NCI-H1092 (cell line): Measurements from ENCODE around the gene SCGB1C2.
A peak's percentile ranks its signal among the peaks of the same experiment; 100 is the strongest.
"Not testable (repeated sequence)": the region's sequence is repeated elsewhere in the genome, so short reads cannot be mapped to it uniquely, and the experiment has no call there.

Experiments
- DNase-seq: peaks from one replicate; lab custom pipeline; 2025; lab: John Stamatoyannopoulos, UW

The SCGB1C2 gene

DNA sequence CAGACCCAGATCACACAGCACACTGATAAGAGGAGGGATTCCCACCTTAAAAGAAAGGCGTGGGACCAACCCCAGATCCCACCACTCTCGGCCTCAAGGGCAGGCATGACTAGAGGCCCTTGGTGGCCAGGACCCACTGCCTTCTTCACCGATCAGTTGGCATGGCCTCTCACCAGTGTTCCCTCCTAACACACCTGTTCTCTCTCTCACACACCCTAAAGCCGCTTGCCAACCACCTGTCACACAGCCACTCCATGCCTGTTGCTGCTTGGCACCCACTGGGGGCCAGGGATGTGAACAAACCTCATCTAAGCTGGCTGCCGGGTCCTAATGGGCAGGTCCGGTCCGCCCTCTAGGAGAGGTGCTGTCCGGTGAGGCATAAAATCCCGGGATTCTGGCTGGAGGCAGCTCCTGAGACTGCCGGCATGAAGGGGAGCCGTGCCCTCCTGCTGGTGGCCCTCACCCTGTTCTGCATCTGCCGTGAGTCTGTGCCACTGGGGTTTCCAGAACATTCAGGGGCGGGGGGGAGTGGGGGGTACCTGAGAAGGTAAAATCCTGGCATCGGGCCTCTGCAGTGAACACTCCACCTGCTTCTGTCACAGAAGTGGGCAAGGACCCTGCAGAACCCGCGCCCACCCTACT lies at the start of gene SCGB1C2:
TSS of gene SCGB1C2 (plus strand) at position 404 of the 642 bp plus-strand sequence. CDS start at position 426, 22 bp downstream.
- DNase-seq: not testable (repeated sequence)

GRCh38 chr17:113111-113510 lies 24.3 kb upstream of the SCGB1C2 start:
- DNase-seq: not testable (repeated sequence)

GRCh38 chr17:118339-118917 lies 18.9 kb upstream of the SCGB1C2 start:
- not testable (repeated sequence) for DNase-seq

GRCh38 chr17:133932-134331 lies 3.4 kb upstream of the SCGB1C2 start:
- DNase-seq: not testable (repeated sequence)

- DNase-seq: not testable (repeated sequence)
Observed at GRCh38 chr17:134332-134785, 3.0 kb upstream of the SCGB1C2 start.

GRCh38 chr17:135022-135421 lies 2.3 kb upstream of the SCGB1C2 start:
- not testable (repeated sequence) for DNase-seq

DNA sequence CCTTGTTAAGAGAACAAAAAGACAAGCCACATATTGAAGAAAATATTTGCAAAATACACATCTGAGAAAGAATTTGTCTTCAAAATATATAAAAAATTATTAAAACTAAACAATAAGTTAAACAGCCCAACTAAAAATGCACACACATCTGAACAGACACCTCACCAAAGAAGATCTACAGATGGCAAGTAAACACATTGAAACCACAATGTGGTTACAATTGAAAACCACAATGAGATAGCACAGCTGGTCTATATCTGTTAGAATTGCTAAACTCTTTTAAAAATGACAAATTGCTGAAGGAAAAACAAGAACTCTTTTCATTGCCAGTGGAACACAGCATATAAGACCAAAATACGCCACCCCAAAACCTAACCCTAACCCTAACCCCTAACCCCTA lies 1.5 kb upstream of the SCGB1C2 start:
- DNase-seq: not testable (repeated sequence)

GRCh38 chr17:136531-136930 lies 838 bp upstream of the SCGB1C2 start:
- DNase-seq: not testable (repeated sequence)

- not testable (repeated sequence) for DNase-seq
Observed at GRCh38 chr17:139401-140205, 2.2 kb downstream of the SCGB1C2 start.

DNA sequence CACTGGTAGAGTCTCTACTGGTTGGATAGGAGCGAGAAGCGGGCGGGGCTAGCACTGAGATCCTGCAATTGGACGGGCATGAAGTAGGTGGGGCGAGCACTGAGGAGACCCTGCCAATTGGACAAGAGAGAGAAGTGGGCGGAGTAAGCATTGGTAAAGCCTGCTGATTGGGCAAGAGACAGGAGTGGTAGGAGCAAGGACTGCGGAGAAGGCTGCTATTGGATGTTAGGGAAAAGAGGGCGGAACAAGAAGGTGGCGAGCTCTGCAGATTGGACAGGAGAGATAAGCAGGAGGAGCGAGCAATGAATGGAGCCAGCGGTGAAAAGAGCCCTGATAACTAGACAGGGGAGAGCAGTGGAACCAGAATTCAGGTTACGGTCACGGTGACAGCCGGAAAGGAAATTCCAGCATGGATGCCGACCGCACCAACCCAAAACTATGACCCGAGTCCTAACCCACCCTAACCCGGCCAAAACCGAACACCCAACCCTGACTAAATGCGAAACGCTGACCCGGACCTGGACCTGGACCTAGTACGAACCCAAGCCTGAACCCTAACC lies 4.8 kb downstream of the SCGB1C2 start:
- no peak for DNase-seq

- no peak for DNase-seq
Observed at GRCh38 chr17:142876-143784, 5.8 kb downstream of the SCGB1C2 start.

- peak; percentile 6 for DNase-seq
Observed at GRCh38 chr17:143785-144281, 6.5 kb downstream of the SCGB1C2 start.

DNA sequence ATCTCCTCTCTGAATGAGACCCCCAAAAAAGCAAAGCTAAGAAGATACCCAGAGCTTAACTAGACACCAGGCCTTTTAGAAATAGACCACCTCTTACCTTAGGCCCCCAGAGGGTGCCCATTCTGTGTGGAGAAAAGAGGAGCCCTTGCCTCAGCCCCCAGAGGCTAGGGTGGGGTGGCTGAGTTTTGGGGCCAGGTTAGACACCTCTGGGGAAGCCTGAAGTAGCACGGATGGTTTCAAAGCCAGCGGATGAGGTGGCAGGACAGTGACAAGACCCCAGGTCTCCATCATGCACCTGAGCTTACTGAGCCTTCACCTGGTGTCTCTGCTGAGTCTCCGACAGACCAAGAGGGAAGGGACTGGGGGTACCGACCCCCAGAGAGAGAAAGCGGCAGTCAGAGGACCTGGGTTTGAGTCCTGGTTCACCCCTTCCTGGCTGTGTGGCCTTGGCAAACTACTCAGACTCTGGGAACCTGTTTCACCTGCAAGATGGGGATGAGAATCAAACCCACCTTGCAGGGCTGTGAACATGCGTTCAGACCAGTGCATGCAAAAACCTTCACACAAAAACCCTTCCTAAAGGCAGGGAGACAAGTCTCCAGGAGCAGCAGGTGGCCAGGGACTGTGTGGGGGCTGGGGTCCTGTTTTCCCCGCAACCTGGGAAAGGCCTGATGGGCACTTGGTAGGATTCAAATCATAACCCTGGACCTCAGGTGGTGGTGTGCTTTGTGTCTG lies 7.7 kb downstream of the SCGB1C2 start:
- DNase-seq: no peak

DNA sequence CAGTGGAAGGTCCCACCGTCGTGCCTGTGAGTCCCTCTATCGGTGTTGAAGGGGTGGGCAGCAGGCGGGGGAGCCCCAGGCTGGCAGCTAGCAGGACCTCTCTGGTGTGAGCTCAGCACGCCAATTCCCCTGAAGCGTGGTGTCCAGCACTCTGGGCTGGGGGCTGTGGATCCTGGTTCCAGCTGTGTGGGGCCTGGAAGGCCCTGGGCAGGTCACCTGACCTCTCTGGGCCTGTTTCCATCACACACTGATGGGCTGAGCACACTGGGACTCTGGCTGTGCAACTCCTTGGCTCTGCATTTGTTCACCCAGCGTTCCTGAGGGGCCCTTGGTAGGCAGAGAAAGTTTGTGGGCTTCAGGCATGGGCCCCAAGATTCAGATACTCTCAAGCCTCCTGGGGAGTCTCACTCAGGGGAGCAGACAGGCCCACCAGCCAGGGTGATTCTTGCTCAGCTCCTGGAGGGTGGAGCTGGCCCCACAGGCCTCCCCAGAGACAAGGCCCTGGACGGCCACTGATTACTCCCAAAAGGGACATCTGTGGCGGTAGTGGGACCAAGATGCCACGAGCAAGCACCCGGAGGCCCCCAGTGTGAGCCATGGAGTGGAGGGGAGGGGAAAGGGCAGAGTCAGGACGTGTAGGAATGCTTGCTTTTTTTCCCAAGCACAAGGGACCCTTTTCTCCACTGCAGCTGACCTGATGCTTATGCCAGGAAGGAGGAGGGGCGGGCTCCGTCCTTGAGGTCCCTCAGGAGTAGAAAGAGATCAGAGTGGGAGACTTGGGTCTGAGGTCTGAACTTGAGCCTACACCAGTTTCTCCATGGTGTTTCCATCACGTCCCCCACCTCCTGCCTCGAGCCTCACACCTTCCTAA lies 8.5 kb downstream of the SCGB1C2 start:
- DNase-seq: no peak

GRCh38 chr17:146546-146945 lies 9.2 kb downstream of the SCGB1C2 start:
- DNase-seq: no peak

GRCh38 chr17:146983-147761 lies 9.8 kb downstream of the SCGB1C2 start:
- no peak for DNase-seq

DNA sequence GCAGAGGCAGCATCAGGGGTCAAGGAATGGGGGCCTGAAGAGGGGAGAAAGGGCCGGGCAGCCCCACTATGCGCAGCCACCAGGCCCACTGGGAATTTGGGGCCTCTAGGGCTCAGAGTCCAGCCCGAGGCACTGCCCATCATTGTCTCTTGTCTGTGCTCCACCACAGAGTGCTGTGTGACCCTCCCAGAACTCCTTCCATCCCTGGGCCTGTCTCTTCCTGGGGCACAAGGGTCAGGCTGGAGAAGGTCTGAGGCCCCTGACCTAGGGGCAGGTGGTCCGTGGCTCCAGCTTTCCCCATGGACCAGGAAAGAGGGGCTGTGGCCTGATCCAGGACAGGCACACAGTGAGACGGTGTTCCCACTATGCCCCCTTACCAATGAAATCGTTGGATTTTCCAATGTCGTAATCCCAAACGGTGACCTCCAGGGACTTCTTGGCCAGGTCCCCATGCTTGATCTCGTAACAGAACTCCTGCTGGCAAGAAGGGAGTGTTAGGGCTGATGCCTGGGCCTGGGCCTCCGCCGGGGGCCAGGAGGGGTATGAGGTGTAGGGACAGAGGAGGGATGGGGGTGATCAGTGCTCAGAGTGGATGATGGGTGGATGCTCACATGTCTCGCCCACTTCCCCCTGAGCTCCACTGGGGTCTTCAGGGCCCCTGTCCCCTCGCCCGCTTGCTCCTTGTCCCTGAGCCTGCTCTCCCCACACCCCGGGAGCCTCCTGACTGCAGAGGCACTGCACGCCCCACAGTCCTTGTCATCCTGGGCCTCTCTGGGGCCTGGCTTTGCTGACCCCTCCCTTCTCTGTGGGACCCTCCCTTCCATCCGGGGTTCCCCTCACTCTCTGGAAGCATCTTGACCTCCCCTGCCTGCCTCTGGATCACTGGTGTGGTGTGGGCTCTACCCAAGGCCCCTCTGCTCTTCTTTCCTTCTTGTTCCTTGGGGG lies 10.7 kb downstream of the SCGB1C2 start:
- no peak for DNase-seq

- DNase-seq: no peak
Observed at GRCh38 chr17:148757-149156, 11.4 kb downstream of the SCGB1C2 start.
